Bronchus fibroblast of lung (primary cell): ENCODE data around the gene FOXD4L3. TPM values are rescaled to one million over a fixed set of nuclear protein-coding genes. Genes with fewer than 3 reads are reported as not detected.

Experiments used
- total RNA-seq: library from RNA; depleted of rRNA; stranded (reverse); fragments of >200 nt; gene quantifications from 2 replicates; pipeline ENCODE4 v1.2.3, GENCODE V29; 2015

FOXD4L3 gene
- not detected in 2 replicates for total RNA-seq

GRCh38 chr9:68302567-68302966, at the start of gene FOXD4L3:
TSS of gene FOXD4L3 (plus strand) at chr9:68302867. CDS start at chr9:68302952, 85 bp downstream.

Other genes starting within 250 kb of the FOXD4L3 start
- 11.9 and 12.9 TPM in 2 replicates for gene ZNG1C, start 60.9 kb upstream of the FOXD4L3 start, total RNA-seq
- gene PGM5, start 53.7 kb downstream of the FOXD4L3 start, total RNA-seq, result 0.34 and 1.0 TPM in 2 replicates
- not detected in 2 replicates for gene TMEM252, start 238.0 kb downstream of the FOXD4L3 start, total RNA-seq